ENCODE measurements around the gene HOOK1.
A peak's percentile ranks its signal among the peaks of the same experiment; 100 is the strongest.

Gene HOOK1

DNA sequence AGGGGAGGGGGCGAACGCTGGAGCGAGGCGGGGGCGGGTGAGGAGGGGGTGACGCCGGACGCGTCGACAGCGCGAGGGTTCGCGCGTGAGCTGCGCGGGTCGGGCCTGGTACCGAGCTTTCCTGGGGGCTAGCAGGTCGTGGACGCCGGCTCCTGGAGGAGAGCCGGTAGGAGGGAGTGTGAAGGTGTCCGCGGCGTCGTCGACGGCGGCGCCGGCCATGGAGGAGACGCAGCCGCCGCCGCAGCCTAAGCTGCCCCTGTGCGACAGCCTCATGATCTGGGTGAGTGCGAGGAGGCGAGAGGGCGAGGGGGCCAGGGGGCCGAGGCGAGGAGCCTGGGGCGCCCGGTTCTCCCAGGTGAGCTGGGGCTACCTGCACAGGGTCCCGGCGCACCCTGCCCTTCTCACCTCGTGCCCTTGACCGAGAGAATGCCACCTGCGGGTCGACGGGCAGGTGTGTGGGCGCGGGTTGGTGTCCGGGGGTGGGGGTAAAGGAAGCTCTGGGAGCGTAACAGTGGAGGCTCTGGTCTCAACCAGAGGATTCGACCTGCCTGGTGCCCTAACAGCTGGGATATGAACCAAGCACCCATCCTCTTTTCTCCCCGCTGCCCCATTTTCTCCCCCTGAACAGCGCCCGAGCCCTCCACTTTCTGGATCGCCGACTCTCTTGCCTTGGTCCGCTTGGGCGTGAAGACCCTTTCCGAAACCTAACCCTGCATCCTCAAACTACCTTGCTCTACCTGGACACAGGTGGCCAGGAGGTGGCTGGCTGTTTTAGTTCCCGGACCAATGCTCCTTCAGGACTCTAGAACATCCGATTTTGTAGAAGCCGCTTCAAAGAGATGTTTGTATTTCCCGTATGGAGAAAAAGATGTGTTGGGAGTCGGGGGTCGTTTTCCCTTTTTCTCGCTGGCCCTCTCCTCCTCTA, at the start of gene HOOK1:
Gene HOOK1 (plus strand): TSS at position 49 of the 925 bp plus-strand sequence. CDS start 169 bp downstream, at position 218.
- H3K9me3 ChIP-seq (ENCODE audit: low read length), result no peaks in the 10 kb centered on the region
- H3K27me3 ChIP-seq (ENCODE audit: insufficient read depth, low read length), result peaks cover 61% of the 10 kb centered on the region
- no peak within 1 kb of the TSS for H2AFZ ChIP-seq (ENCODE audit: low read depth, low read length)
- H3K4me3 ChIP-seq (ENCODE audit: low read length), result peak within 1 kb of the TSS; percentile 33
- H3K36me3 ChIP-seq (ENCODE audit: insufficient read depth, low read length), result no peaks in the 10 kb centered on the region
- H3K4me1 ChIP-seq (ENCODE audit: insufficient read depth, low read length), result no peaks in the 10 kb centered on the region

DNA sequence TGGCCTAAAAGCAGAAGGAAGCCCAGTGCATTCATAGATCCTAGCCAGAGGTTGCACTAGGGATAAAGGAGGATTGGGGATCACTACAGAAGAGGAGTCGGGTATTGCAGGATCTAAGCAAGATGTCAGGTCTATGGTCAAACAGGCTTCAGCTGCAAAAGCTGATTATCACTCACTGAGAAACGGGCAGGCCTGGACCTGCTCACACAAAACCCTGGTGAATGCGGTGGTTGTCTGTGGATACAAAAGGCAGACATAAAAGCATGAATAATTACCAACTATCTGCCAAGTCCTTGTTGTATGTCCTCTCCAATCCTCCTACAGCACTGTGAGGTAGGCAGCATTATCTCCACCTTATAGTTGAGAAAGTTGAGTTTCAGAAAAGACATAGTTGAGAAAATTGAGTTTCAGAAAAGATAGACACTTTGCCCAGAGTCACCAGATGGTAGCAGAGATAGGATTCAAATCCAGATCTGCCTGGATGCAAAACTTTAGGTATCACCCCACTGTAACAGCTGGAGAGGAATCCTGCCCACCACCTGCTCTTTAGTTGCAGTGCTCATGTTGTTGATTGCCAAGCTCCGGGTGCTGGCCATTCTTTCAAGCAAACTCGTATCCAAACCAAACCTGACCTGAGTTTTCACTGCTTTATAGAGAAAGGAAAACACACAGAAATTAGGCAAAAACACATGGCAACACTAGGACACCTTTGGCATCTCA, 49.6 kb upstream of the HOOK1 start:
- no peak overlapping the region for H3K4me3 ChIP-seq (ENCODE audit: low read length)
- no peaks in the 10 kb centered on the region for H3K27me3 ChIP-seq (ENCODE audit: insufficient read depth, low read length)
- H3K4me1 ChIP-seq (ENCODE audit: insufficient read depth, low read length), result peaks cover 25% of the 10 kb centered on the region
- no peaks in the 10 kb centered on the region for H3K36me3 ChIP-seq (ENCODE audit: insufficient read depth, low read length)
- no peak overlapping the region for H2AFZ ChIP-seq (ENCODE audit: low read depth, low read length)
- H3K9me3 ChIP-seq (ENCODE audit: low read length), result no peaks in the 10 kb centered on the region

DNA sequence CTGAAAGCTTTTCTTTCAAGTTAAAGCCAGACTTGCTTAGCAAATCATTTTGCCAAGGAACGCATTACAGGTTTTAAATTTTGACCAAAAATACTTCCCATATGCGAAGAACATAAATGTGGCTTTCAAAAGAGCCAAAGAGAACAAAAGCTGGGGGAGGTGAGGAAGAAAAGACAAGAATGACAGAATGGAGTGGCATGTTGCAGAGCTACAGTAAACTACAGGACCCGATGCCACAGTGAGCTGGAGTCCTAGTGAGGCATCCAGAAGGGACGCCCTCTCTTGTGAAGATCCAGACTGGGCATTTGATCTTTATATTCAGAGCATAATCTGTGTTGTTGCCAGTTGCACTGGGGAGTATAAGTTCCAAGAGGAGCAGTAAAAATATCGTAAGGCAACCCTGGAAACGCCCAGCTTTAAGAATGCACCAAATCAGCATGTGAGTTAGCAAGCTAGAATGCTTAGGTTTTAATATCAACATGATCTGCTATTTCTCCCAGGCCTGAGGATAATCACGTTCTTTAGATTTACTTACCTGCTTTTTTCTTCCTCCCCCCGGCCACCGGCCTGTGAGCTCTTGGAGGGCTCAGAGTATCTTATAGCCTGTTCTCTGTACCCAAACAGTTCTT, 48.4 kb upstream of the HOOK1 start:
- no peak overlapping the region for H3K4me3 ChIP-seq (ENCODE audit: low read length)
- no peak overlapping the region for H2AFZ ChIP-seq (ENCODE audit: low read depth, low read length)
- H3K36me3 ChIP-seq (ENCODE audit: insufficient read depth, low read length), result no peaks in the 10 kb centered on the region
- peaks cover 25% of the 10 kb centered on the region for H3K4me1 ChIP-seq (ENCODE audit: insufficient read depth, low read length)
- no peaks in the 10 kb centered on the region for H3K27me3 ChIP-seq (ENCODE audit: insufficient read depth, low read length)
- H3K9me3 ChIP-seq (ENCODE audit: low read length), result no peaks in the 10 kb centered on the region

DNA sequence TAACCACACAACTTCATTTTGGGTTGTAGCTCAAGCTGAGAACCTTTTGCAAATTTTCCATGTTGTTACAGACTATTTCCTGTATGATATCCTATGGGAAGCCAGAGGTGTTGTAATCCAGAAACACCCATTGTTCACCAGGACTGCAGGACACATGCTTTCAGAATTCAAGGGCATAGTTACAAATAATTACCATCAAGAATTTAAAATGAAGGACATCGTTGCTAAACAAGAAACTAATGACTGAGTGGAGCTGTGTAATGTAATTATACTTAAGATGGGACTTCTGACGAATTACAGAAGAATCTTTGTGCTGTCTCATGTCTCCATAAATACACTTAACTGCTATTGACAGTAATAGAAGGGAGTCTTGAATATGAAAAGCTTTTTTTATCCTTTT, 47.6 kb upstream of the HOOK1 start:
- Histone ChIP-seq H3K27me3 (ENCODE audit: insufficient read depth, low read length) (no peaks in the 10 kb centered on the region), H3K4me3 (ENCODE audit: low read length) (no peak overlapping the region), H2AFZ (ENCODE audit: low read depth, low read length) (no peak overlapping the region), H3K36me3 (ENCODE audit: insufficient read depth, low read length) (no peaks in the 10 kb centered on the region), H3K9me3 (ENCODE audit: low read length) (no peaks in the 10 kb centered on the region), H3K4me1 (ENCODE audit: insufficient read depth, low read length) (peaks cover 25% of the 10 kb centered on the region)

DNA sequence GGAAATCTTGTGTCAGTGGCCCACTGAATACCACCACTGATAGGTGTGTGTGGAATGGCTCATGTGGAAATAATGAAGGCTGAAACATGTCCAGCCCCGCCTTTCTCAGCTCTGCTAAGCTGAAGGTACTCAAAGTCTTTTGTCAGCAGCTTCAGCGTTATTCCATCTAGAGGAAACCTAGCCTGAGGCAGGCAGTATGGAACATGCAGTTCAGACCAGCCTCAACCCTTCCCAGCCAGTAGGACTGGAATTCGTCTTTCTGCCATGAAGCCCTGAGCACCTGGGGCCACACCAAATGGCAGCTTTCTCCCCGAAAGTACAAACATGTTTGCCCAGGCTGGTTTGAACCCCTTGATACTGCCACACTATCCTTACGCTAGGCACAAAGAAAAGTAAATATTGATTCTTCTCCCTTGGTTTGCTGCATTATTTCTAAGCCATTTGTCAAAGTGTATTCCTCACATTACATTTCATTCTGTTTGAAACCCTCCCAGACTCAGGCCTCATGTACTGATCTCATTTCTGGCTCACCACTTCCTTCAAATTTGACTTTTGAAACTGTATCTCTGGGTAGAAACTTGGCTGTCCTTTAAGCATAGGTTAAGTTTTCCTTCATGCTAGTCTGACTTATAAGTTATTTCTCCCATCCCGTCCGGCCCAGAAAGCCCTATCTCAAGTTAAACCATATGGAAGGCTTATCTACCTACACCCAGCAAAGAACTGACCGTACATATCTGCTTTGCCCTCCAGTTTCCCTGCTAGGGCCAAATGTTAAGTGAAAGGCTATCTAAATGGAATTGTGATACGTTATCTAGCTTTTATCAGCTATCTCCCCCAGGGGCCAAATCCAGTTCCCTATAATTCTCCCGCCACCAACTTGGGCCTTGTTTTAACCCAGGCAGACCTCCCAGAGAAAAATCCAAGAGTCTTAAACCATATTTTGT, 45.7 kb upstream of the HOOK1 start:
- H3K36me3 ChIP-seq (ENCODE audit: insufficient read depth, low read length), result no peaks in the 10 kb centered on the region
- no peaks in the 10 kb centered on the region for H3K9me3 ChIP-seq (ENCODE audit: low read length)
- H3K27me3 ChIP-seq (ENCODE audit: insufficient read depth, low read length), result no peaks in the 10 kb centered on the region
- no peak overlapping the region for H3K4me3 ChIP-seq (ENCODE audit: low read length)
- no peak overlapping the region for H2AFZ ChIP-seq (ENCODE audit: low read depth, low read length)
- peaks cover 25% of the 10 kb centered on the region for H3K4me1 ChIP-seq (ENCODE audit: insufficient read depth, low read length)

DNA sequence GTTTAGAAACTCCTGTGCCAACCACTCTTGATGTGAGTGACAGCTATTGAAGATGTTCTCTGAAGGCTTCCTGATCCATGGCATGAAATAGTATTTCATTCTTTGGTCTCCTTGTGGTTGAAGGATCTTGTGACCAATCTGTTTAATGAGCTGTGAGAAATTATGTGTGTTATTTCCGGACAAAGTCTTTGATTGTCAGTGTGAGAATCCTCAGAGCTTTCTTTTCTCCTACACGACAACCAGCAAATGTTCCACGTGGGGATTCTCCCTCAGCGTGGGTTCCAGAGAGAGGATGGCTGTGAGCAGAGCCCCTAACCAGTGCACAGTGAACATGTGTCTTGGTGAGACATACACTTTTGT, 45.0 kb upstream of the HOOK1 start:
- H3K9me3 ChIP-seq (ENCODE audit: low read length), result no peaks in the 10 kb centered on the region

DNA sequence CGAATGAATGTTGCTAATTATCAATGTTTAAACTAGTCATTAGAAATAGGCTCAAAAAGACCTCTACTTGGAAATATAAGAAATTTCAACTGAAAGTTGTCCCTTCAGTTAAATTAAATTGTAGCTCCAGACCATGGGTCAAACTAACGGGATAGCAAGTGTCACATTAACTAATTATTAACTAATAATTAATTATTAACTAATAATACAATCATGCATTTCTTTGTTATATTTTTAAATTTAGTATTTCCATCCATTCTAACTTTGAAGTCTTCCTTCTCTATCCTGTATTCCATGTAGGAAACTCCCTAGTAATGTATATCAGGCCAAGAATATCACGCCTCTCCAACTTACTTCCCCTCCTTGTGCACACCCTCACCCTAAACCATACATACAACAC, 43.4 kb upstream of the HOOK1 start:
- Histone ChIP-seq H3K4me1 (ENCODE audit: insufficient read depth, low read length) (peaks cover 8% of the 10 kb centered on the region), H2AFZ (ENCODE audit: low read depth, low read length) (no peak overlapping the region), H3K9me3 (ENCODE audit: low read length) (no peaks in the 10 kb centered on the region), H3K4me3 (ENCODE audit: low read length) (no peak overlapping the region), H3K36me3 (ENCODE audit: insufficient read depth, low read length) (no peaks in the 10 kb centered on the region), H3K27me3 (ENCODE audit: insufficient read depth, low read length) (no peaks in the 10 kb centered on the region)

More for the DNA sequence above, 45.0 kb upstream of the HOOK1 start:
- H3K27me3 ChIP-seq (ENCODE audit: insufficient read depth, low read length), result no peaks in the 10 kb centered on the region
- no peak overlapping the region for H2AFZ ChIP-seq (ENCODE audit: low read depth, low read length)
- no peaks in the 10 kb centered on the region for H3K36me3 ChIP-seq (ENCODE audit: insufficient read depth, low read length)
- H3K4me1 ChIP-seq (ENCODE audit: insufficient read depth, low read length), result peaks cover 23% of the 10 kb centered on the region
- no peak overlapping the region for H3K4me3 ChIP-seq (ENCODE audit: low read length)

DNA sequence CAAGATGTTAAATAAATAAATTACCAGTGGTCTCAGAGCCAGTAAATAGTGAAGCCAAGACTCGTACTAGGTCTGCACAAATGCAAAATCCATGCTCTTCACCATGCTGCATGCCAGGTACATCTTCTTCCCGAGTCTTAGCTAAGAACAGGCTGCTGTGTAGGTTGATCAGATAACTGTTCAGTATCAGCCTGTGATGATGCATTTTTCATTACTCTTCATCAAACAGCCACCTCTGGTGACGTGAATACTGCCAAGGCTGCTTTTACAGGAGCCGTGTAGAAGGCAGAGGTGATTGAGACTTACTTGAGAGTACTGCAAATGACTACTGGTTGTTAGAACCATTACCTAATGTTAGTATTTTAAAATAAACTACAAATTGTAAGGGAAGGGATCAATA, 39.3 kb upstream of the HOOK1 start:
- no peaks in the 10 kb centered on the region for H3K27me3 ChIP-seq (ENCODE audit: insufficient read depth, low read length)
- H3K9me3 ChIP-seq (ENCODE audit: low read length), result no peaks in the 10 kb centered on the region
- H3K36me3 ChIP-seq (ENCODE audit: insufficient read depth, low read length), result no peaks in the 10 kb centered on the region
- H3K4me3 ChIP-seq (ENCODE audit: low read length), result no peak overlapping the region
- no peaks in the 10 kb centered on the region for H3K4me1 ChIP-seq (ENCODE audit: insufficient read depth, low read length)
- H2AFZ ChIP-seq (ENCODE audit: low read depth, low read length), result no peak overlapping the region

DNA sequence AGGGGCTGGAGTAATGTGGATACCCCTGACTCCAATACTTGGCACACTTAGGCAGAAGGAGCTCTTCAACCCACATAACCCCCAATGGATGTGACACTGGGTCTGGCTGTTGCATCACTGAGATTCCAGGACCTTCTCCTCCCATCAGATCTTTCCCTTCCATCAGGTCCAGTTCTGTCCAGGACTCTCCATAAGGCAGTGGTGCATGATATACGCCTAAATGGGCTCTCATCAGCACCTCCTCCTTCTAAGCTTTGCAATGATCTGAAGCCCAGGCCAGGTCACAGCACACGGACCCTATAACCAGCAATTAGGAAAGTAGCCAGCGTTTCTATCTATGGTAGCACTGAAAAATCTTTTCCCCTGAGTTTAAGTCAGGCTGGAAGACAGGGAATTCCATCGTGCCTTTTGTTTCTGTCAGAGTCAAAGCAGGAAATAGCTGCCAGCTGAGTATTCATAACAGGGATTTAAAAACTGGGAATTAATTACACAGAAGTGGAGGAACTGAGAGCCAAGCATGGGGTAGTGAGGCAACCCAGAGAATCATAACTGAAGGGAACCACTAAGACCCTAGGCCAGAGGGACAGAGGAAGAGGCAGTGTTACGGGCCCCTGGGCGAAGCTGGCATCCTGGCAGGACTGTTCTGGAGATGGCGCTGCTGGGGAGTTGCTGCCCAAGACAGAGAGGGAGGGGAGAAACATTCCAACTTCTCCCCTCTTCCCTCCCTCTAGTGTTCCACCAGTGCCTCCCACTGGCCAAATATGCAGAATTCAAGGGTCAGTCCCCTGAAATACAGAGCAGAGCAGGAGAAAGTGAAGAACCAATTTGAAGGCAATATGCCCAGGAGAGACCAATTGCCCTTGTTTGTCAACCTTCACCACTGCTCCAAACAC, 37.5 kb upstream of the HOOK1 start:
- Histone ChIP-seq H3K4me3 (ENCODE audit: low read length) (no peak overlapping the region), H3K27me3 (ENCODE audit: insufficient read depth, low read length) (no peaks in the 10 kb centered on the region), H3K9me3 (ENCODE audit: low read length) (no peaks in the 10 kb centered on the region), H3K4me1 (ENCODE audit: insufficient read depth, low read length) (no peaks in the 10 kb centered on the region), H3K36me3 (ENCODE audit: insufficient read depth, low read length) (no peaks in the 10 kb centered on the region), H2AFZ (ENCODE audit: low read depth, low read length) (no peak overlapping the region)

DNA sequence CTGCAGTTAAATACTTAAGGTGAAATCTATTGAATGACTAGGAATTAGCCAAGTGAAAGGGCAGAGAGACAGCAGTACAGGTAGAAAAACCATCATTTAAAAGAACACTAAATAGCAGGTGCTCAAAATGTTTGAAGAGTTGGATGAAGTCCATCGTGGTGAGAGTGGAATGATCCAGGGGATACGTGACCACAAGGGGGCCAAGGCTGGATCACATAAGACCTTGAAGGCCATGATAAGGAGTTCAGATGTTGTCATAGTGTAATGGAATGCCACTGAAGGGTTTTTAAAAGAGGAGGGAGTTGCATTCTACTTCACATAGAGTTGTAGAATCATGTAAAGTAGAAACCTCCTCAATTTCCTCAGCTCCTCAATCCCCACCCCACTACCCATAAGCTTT, 34.8 kb upstream of the HOOK1 start:
- no peaks in the 10 kb centered on the region for H3K4me1 ChIP-seq (ENCODE audit: insufficient read depth, low read length)
- no peaks in the 10 kb centered on the region for H3K9me3 ChIP-seq (ENCODE audit: low read length)
- no peak overlapping the region for H3K4me3 ChIP-seq (ENCODE audit: low read length)
- no peaks in the 10 kb centered on the region for H3K36me3 ChIP-seq (ENCODE audit: insufficient read depth, low read length)
- no peaks in the 10 kb centered on the region for H3K27me3 ChIP-seq (ENCODE audit: insufficient read depth, low read length)
- no peak overlapping the region for H2AFZ ChIP-seq (ENCODE audit: low read depth, low read length)

DNA sequence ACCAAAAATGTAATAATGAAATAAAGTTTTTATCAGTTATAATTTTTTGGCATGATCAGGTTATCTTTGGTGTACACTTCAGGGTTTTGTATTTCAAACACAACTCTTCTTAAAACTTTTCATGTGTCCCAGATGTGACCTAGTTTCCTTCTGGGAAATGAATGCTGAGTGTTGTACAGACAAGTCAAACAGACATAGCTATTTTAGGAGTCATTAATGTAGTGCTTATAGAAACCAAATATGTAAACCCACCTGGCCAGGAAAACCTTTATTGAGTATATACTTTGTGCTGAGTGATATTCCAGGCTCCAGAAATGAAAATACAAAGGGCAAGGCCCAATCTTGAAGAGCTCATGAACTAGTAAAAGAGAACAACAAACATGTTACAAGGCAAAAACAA, 25.9 kb upstream of the HOOK1 start:
- no peak overlapping the region for H2AFZ ChIP-seq (ENCODE audit: low read depth, low read length)

DNA sequence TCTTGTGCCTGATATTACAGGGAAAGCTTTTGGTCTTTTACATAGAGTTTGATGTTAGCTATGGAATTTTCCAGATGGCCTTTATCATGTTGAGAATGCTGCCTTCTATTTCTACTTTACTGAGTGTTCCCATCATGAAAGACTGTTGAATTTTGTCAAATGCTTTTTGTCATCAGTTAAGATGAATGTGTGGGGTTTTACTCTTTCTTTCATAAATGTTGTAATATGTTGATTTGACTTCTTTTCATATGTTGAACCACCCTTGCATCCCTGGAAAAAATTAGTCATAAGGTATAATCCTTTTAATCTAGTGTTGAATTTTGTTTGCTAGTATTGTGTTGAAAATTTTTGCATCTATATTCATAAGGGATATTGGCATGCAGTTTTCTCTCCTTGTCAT, 16.1 kb upstream of the HOOK1 start:
- H2AFZ ChIP-seq (ENCODE audit: low read depth, low read length), result no peak overlapping the region
- H3K4me1 ChIP-seq (ENCODE audit: insufficient read depth, low read length), result no peaks in the 10 kb centered on the region
- no peaks in the 10 kb centered on the region for H3K27me3 ChIP-seq (ENCODE audit: insufficient read depth, low read length)
- no peak overlapping the region for H3K4me3 ChIP-seq (ENCODE audit: low read length)
- H3K36me3 ChIP-seq (ENCODE audit: insufficient read depth, low read length), result no peaks in the 10 kb centered on the region
- H3K9me3 ChIP-seq (ENCODE audit: low read length), result no peaks in the 10 kb centered on the region

More for the DNA sequence above, 25.9 kb upstream of the HOOK1 start:
- Histone ChIP-seq H3K4me1 (ENCODE audit: insufficient read depth, low read length) (no peaks in the 10 kb centered on the region), H3K4me3 (ENCODE audit: low read length) (no peak overlapping the region), H3K9me3 (ENCODE audit: low read length) (peaks cover 5% of the 10 kb centered on the region), H3K36me3 (ENCODE audit: insufficient read depth, low read length) (no peaks in the 10 kb centered on the region), H3K27me3 (ENCODE audit: insufficient read depth, low read length) (no peaks in the 10 kb centered on the region)
